ENCODE data around the gene LENG9. TPM values are rescaled to one million over a fixed set of nuclear protein-coding genes. Genes with fewer than 3 reads are reported as not detected.
"Not testable (repeated sequence)": the region's sequence is repeated elsewhere in the genome, so short reads cannot be mapped to it uniquely, and the experiment has no call there.

LENG9 gene
- total RNA-seq, 1 experiment from 2014 or later: 4.2 TPM

- H3K9me3 ChIP-seq (ENCODE audit: low read depth, low read length, poor library complexity, severe bottlenecking): no peaks in the 10 kb centered on the region
- POLR2A ChIA-PET (ENCODE audit: low non-redundant PET): no interaction called here
- CTCF ChIA-PET: interaction anchor here (0.6 kb wide), 1 partner anchor 410 kb away, joined by 4 read pairs; no protein-coding TSS in a partner anchor
- peaks cover 26% of the 10 kb centered on the region for H3K27me3 ChIP-seq (replicated peaks; ENCODE audit: insufficient read depth, low read depth, low read length, poor library complexity)
- no peak for DNase-seq (ENCODE audit: low spot score)
- no peak overlapping the region for H3K4me3 ChIP-seq (ENCODE audit: low read depth, low read length, poor library complexity, severe bottlenecking)
- no peaks in the 10 kb centered on the region for H3K4me1 ChIP-seq (ENCODE audit: insufficient read depth, low read length, poor library complexity, severe bottlenecking)
- no TSS peak for BruUV-seq (replicated peaks)
- TF ChIP-seq CTCF (conservative IDR thresholded peaks at IDR 0.05; ENCODE audit: low read depth, low read length): no peak
- no peak for TF ChIP-seq EZH2 (IDR thresholded peaks at IDR 0.05; ENCODE audit: borderline replicate concordance, low read depth, low read length, poor library complexity, severe bottlenecking)
- intact Hi-C loops (cut with micrococcal nuclease; ENCODE audit: unreplicated experiment): no loop called here
- H3K27ac ChIP-seq (ENCODE audit: low read depth, low read length, poor library complexity, severe bottlenecking): no peak overlapping the region
- H3K36me3 ChIP-seq (ENCODE audit: insufficient read depth, low read length, poor library complexity, severe bottlenecking): no peaks in the 10 kb centered on the region
Measured at GRCh38 chr19:54506079-54506478, 42.5 kb upstream of the LENG9 start.

GRCh38 chr19:54505542-54505941 is 42.0 kb upstream of the LENG9 start:
- BruUV-seq (replicated peaks); intact Hi-C loops (cut with micrococcal nuclease; ENCODE audit: unreplicated experiment); POLR2A ChIA-PET (ENCODE audit: low non-redundant PET); H3K4me3 ChIP-seq (ENCODE audit: low read depth, low read length, poor library complexity, severe bottlenecking); H3K4me1 ChIP-seq (ENCODE audit: insufficient read depth, low read length, poor library complexity, severe bottlenecking); H3K36me3 ChIP-seq (ENCODE audit: insufficient read depth, low read length, poor library complexity, severe bottlenecking); DNase-seq (ENCODE audit: low spot score); H3K9me3 ChIP-seq (ENCODE audit: low read depth, low read length, poor library complexity, severe bottlenecking); H3K27ac ChIP-seq (ENCODE audit: low read depth, low read length, poor library complexity, severe bottlenecking): not testable (repeated sequence)
- H3K27me3 ChIP-seq (replicated peaks; ENCODE audit: insufficient read depth, low read depth, low read length, poor library complexity): peaks cover 26% of the 10 kb centered on the region
- CTCF ChIA-PET: interaction anchor here (0.6 kb wide), 1 partner anchor 410 kb away, joined by 4 read pairs; no protein-coding TSS in a partner anchor

- BruUV-seq (replicated peaks): no TSS peak
- peaks cover 24% of the 10 kb centered on the region for H3K27me3 ChIP-seq (replicated peaks; ENCODE audit: insufficient read depth, low read depth, low read length, poor library complexity)
- no peak within 1 kb of the TSS for H3K4me3 ChIP-seq (ENCODE audit: low read depth, low read length, poor library complexity, severe bottlenecking)
- POLR2A ChIA-PET (ENCODE audit: low non-redundant PET): no interaction called here
- no peaks in the 10 kb centered on the region for H3K36me3 ChIP-seq (ENCODE audit: insufficient read depth, low read length, poor library complexity, severe bottlenecking)
- no peaks in the 10 kb centered on the region for H3K9me3 ChIP-seq (ENCODE audit: low read depth, low read length, poor library complexity, severe bottlenecking)
- intact Hi-C loops (cut with micrococcal nuclease; ENCODE audit: unreplicated experiment): no loop called here
- TF ChIP-seq EZH2 (IDR thresholded peaks at IDR 0.05; ENCODE audit: borderline replicate concordance, low read depth, low read length, poor library complexity, severe bottlenecking) (no peak), CTCF (conservative IDR thresholded peaks at IDR 0.05; ENCODE audit: low read depth, low read length) (no peak)
- DNase-seq (ENCODE audit: low spot score): no peak
- H3K27ac ChIP-seq (ENCODE audit: low read depth, low read length, poor library complexity, severe bottlenecking): no peak within 1 kb of the TSS
- CTCF ChIA-PET: no interaction called here
- no peaks in the 10 kb centered on the region for H3K4me1 ChIP-seq (ENCODE audit: insufficient read depth, low read length, poor library complexity, severe bottlenecking)
Measured at GRCh38 chr19:54502518-54503048, 39.0 kb upstream of the LENG9 start, which contains the start of gene LAIR2. Gene LAIR2 (plus strand): TSS chr19:54502831. CDS start chr19:54502919, 88 bp downstream.

- peaks cover 20% of the 10 kb centered on the region for H3K27me3 ChIP-seq (replicated peaks; ENCODE audit: insufficient read depth, low read depth, low read length, poor library complexity)
- H3K4me1 ChIP-seq (ENCODE audit: insufficient read depth, low read length, poor library complexity, severe bottlenecking); H3K36me3 ChIP-seq (ENCODE audit: insufficient read depth, low read length, poor library complexity, severe bottlenecking); H3K9me3 ChIP-seq (ENCODE audit: low read depth, low read length, poor library complexity, severe bottlenecking); BruUV-seq (replicated peaks); intact Hi-C loops (cut with micrococcal nuclease; ENCODE audit: unreplicated experiment); CTCF ChIA-PET; H3K27ac ChIP-seq (ENCODE audit: low read depth, low read length, poor library complexity, severe bottlenecking); H3K4me3 ChIP-seq (ENCODE audit: low read depth, low read length, poor library complexity, severe bottlenecking); DNase-seq (ENCODE audit: low spot score); POLR2A ChIA-PET (ENCODE audit: low non-redundant PET): not testable (repeated sequence)
Measured at GRCh38 chr19:54498451-54498772, 34.8 kb upstream of the LENG9 start.

GRCh38 chr19:54497747-54498450 is 34.3 kb upstream of the LENG9 start:
- peaks cover 20% of the 10 kb centered on the region for H3K27me3 ChIP-seq (replicated peaks; ENCODE audit: insufficient read depth, low read depth, low read length, poor library complexity)
- POLR2A ChIA-PET (ENCODE audit: low non-redundant PET); H3K4me1 ChIP-seq (ENCODE audit: insufficient read depth, low read length, poor library complexity, severe bottlenecking); H3K4me3 ChIP-seq (ENCODE audit: low read depth, low read length, poor library complexity, severe bottlenecking); CTCF ChIA-PET; H3K36me3 ChIP-seq (ENCODE audit: insufficient read depth, low read length, poor library complexity, severe bottlenecking); intact Hi-C loops (cut with micrococcal nuclease; ENCODE audit: unreplicated experiment); DNase-seq (ENCODE audit: low spot score); H3K27ac ChIP-seq (ENCODE audit: low read depth, low read length, poor library complexity, severe bottlenecking); BruUV-seq (replicated peaks); H3K9me3 ChIP-seq (ENCODE audit: low read depth, low read length, poor library complexity, severe bottlenecking): not testable (repeated sequence)

- H3K36me3 ChIP-seq (ENCODE audit: insufficient read depth, low read length, poor library complexity, severe bottlenecking); H3K4me1 ChIP-seq (ENCODE audit: insufficient read depth, low read length, poor library complexity, severe bottlenecking); BruUV-seq (replicated peaks); intact Hi-C loops (cut with micrococcal nuclease; ENCODE audit: unreplicated experiment); H3K9me3 ChIP-seq (ENCODE audit: low read depth, low read length, poor library complexity, severe bottlenecking); H3K27ac ChIP-seq (ENCODE audit: low read depth, low read length, poor library complexity, severe bottlenecking); DNase-seq (ENCODE audit: low spot score); H3K4me3 ChIP-seq (ENCODE audit: low read depth, low read length, poor library complexity, severe bottlenecking); POLR2A ChIA-PET (ENCODE audit: low non-redundant PET); CTCF ChIA-PET: not testable (repeated sequence)
- peaks cover 28% of the 10 kb centered on the region for H3K27me3 ChIP-seq (replicated peaks; ENCODE audit: insufficient read depth, low read depth, low read length, poor library complexity)
Measured at GRCh38 chr19:54495284-54495683, 31.7 kb upstream of the LENG9 start.
